Measurements from ENCODE around the gene C7orf33. TPM values are rescaled to one million over a fixed set of nuclear protein-coding genes. Genes with fewer than 3 reads are reported as not detected.

The C7orf33 gene
- polyA plus RNA-seq, 1 donor from 2014 or later, result not detected

DNA sequence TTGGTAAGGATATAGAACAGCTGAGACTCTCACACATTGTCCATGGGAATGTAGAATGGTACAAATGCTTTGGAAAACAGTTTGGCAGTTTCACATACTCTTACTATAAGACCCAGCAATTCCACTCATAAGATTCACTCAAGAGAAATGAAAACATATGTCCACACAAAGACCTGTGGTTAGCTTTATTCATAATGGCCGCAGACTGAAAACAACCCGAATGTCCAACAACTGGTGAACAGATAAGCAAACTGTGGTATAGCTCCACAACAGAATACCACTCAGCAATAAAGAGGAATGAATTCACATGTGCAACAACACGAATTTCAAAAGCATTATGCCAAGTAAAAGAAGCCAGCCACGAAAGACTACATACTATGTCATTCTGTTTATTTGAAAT, 74.7 kb downstream of the C7orf33 start:
- Histone ChIP-seq H3F3A (ENCODE audit: insufficient read depth, low read length, poor library complexity, severe bottlenecking) (no peaks in the 10 kb centered on the region), H2AFZ (ENCODE audit: low read depth, low read length) (no peak overlapping the region), H4K20me1 (ENCODE audit: insufficient read depth) (no peaks in the 10 kb centered on the region), H3K4me3 (ENCODE audit: low read length) (no peak overlapping the region), H3K9ac (ENCODE audit: low read length) (no peak overlapping the region), H3K9me3 (ENCODE audit: low read length) (no peaks in the 10 kb centered on the region), H3K4me2 (ENCODE audit: low read length) (no peak overlapping the region), H3K79me2 (replicated peaks; ENCODE audit: insufficient read depth, low read length) (no peaks in the 10 kb centered on the region), H3K27ac (ENCODE audit: low read length) (no peak overlapping the region), H3K27me3 (ENCODE audit: insufficient read depth, low read depth, low read length) (no peaks in the 10 kb centered on the region), H3K9me2 (ENCODE audit: insufficient read depth, low read length) (no peaks in the 10 kb centered on the region), H3K36me3 (ENCODE audit: insufficient read depth, low read length) (no peaks in the 10 kb centered on the region)
- TF ChIP-seq EZH2 (IDR thresholded peaks at IDR 0.05; ENCODE audit: borderline replicate concordance, insufficient read depth, low read length, poor library complexity, severe bottlenecking) (no peak), SMC3 (conservative IDR thresholded peaks at IDR 0.05; ENCODE audit: poor library complexity) (no peak), TAF1 (IDR thresholded peaks at IDR 0.05; ENCODE audit: low read depth) (no peak), RAD21 (conservative IDR thresholded peaks at IDR 0.05) (no peak), POLR2AphosphoS5 (IDR thresholded peaks at IDR 0.05) (no peak), MXI1 (conservative IDR thresholded peaks at IDR 0.05; ENCODE audit: poor library complexity, severe bottlenecking) (no peak), EP300 (conservative IDR thresholded peaks at IDR 0.05; ENCODE audit: poor library complexity, severe bottlenecking) (no peak)
- TF ChIP-seq, protein P1, sequence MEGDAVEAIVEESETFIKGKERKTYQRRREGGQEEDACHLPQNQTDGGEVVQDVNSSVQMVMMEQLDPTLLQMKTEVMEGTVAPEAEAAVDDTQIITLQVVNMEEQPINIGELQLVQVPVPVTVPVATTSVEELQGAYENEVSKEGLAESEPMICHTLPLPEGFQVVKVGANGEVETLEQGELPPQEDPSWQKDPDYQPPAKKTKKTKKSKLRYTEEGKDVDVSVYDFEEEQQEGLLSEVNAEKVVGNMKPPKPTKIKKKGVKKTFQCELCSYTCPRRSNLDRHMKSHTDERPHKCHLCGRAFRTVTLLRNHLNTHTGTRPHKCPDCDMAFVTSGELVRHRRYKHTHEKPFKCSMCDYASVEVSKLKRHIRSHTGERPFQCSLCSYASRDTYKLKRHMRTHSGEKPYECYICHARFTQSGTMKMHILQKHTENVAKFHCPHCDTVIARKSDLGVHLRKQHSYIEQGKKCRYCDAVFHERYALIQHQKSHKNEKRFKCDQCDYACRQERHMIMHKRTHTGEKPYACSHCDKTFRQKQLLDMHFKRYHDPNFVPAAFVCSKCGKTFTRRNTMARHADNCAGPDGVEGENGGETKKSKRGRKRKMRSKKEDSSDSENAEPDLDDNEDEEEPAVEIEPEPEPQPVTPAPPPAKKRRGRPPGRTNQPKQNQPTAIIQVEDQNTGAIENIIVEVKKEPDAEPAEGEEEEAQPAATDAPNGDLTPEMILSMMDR (IDR thresholded peaks at IDR 0.05; ENCODE audit: poor library complexity, severe bottlenecking), result no peak
- TF ChIP-seq, protein P2, sequence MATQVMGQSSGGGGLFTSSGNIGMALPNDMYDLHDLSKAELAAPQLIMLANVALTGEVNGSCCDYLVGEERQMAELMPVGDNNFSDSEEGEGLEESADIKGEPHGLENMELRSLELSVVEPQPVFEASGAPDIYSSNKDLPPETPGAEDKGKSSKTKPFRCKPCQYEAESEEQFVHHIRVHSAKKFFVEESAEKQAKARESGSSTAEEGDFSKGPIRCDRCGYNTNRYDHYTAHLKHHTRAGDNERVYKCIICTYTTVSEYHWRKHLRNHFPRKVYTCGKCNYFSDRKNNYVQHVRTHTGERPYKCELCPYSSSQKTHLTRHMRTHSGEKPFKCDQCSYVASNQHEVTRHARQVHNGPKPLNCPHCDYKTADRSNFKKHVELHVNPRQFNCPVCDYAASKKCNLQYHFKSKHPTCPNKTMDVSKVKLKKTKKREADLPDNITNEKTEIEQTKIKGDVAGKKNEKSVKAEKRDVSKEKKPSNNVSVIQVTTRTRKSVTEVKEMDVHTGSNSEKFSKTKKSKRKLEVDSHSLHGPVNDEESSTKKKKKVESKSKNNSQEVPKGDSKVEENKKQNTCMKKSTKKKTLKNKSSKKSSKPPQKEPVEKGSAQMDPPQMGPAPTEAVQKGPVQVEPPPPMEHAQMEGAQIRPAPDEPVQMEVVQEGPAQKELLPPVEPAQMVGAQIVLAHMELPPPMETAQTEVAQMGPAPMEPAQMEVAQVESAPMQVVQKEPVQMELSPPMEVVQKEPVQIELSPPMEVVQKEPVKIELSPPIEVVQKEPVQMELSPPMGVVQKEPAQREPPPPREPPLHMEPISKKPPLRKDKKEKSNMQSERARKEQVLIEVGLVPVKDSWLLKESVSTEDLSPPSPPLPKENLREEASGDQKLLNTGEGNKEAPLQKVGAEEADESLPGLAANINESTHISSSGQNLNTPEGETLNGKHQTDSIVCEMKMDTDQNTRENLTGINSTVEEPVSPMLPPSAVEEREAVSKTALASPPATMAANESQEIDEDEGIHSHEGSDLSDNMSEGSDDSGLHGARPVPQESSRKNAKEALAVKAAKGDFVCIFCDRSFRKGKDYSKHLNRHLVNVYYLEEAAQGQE (IDR thresholded peaks at IDR 0.05; ENCODE audit: borderline replicate concordance), result no peak

Other genes starting within 250 kb of the C7orf33 start
- gene CUL1, start 108.1 kb downstream of the C7orf33 start, polyA plus RNA-seq, result 75.7 and 77.5 TPM in 2 replicates

Data from neural cell (in vitro differentiated cells).